Keratinocyte (primary cell): ENCODE results near the gene CDC26.

Source experiments
- EZH2 ChIP-seq: IDR thresholded peaks from one replicate; pipeline ENCODE4 v1.6.1; 2012; ENCODE audit warnings: inconsistent platforms, mild to moderate bottlenecking, low read length, moderate library complexity
- TF ChIP-seq, protein P1 (sequence below), 3 experiments: IDR thresholded peaks in 1 of 3; conservative IDR thresholded peaks in 1 of 3; optimal IDR thresholded peaks in 1 of 3; 2 replicates in 2 of 3; 3 replicates in 1 of 3; pipeline versions ENCODE3 to v1.5.1; 2011; ENCODE audit warnings: low read length in 3 of 3, mild to moderate bottlenecking in 3 of 3, moderate library complexity in 2 of 3, control low read depth in 1 of 3, inconsistent platforms in 1 of 3; ENCODE audit not compliant: insufficient read depth in 2 of 3; ENCODE audit errors: extremely low read depth in 1 of 3

DNA sequence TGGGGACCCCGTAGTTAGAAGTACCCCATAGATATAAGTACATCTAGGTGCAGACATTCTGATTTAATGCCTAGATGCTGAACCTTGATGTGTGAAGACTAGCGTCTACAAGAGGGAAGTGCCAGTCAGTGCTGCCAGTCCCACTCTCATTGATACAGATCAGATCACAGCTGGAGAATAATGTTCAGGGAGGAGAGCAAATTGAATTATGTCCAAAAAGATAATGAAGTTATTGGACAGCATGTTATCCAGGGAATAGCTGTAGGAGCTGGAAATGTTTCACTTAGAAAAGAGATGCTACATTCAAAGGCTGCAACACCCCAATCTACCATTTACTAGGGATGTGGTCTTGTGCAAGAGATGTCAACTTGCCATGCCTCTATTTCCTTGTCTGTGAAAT is 43.7 kb upstream of the CDC26 start:
- no peak for TF ChIP-seq EZH2
- TF ChIP-seq, protein P1, sequence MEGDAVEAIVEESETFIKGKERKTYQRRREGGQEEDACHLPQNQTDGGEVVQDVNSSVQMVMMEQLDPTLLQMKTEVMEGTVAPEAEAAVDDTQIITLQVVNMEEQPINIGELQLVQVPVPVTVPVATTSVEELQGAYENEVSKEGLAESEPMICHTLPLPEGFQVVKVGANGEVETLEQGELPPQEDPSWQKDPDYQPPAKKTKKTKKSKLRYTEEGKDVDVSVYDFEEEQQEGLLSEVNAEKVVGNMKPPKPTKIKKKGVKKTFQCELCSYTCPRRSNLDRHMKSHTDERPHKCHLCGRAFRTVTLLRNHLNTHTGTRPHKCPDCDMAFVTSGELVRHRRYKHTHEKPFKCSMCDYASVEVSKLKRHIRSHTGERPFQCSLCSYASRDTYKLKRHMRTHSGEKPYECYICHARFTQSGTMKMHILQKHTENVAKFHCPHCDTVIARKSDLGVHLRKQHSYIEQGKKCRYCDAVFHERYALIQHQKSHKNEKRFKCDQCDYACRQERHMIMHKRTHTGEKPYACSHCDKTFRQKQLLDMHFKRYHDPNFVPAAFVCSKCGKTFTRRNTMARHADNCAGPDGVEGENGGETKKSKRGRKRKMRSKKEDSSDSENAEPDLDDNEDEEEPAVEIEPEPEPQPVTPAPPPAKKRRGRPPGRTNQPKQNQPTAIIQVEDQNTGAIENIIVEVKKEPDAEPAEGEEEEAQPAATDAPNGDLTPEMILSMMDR (optimal IDR thresholded peaks at IDR 0.05 in 1 of 3, IDR thresholded peaks at IDR 0.05 in 1 of 3, conservative IDR thresholded peaks at IDR 0.05 in 1 of 3; ENCODE audit: extremely low read depth in 1 of 3, insufficient read depth in 2 of 3, low read length in 3 of 3) = no peak
